Suprapubic skin (tissue), 3 donors: ENCODE measurements around the gene COL20A1.
A peak's percentile ranks its signal among the peaks of the same experiment; 100 is the strongest.

Experiments used
- CTCF ChIP-seq, 2 donors: fragments of 200-600 bp in 1 of 2; fragments of 450-650 bp in 1 of 2; sonication (generic) in 1 of 2; IDR thresholded peaks; one replicate each; pipeline ENCODE4 v1.5.1; 2016 to 2019; ENCODE audit warnings: antibody characterized with exemption in 2 of 2, mild to moderate bottlenecking in 1 of 2, moderate library complexity in 1 of 2
- EP300 ChIP-seq: sonication (generic); formaldehyde crosslinking; IDR thresholded peaks from one replicate; pipeline ENCODE4 v1.6.1; 2017; ENCODE audit warnings: antibody characterized with exemption
- POLR2A ChIP-seq, 2 donors: fragments of 450-650 bp; IDR thresholded peaks; one replicate each; pipeline ENCODE4 v1.6.1; 2017; ENCODE audit warnings: antibody characterized with exemption in 2 of 2, mild to moderate bottlenecking in 2 of 2, moderate library complexity in 2 of 2

GRCh38 chr20:63290677-63291472 lies 2.1 kb upstream of the COL20A1 start:
- TF ChIP-seq CTCF (IDR thresholded peaks at IDR 0.05) (peak; percentile 55 to 92), EP300 (no peak), POLR2A (IDR thresholded peaks at IDR 0.05) (no peak)
